Kidney epithelial cell (primary cell): ENCODE measurements around the gene FDX2. TPM values are rescaled to one million over a fixed set of nuclear protein-coding genes. Genes with fewer than 3 reads are reported as not detected.

Experiments used
- DNase-seq: peaks from one replicate; pipeline ENCODE4 v3.0.0-alpha.2; 2010; ENCODE audit warnings: low read depth
- H3K27me3 ChIP-seq: 2 replicates; pipeline ENCODE4 v1.6.0; 2011; ENCODE audit warnings: low read length; ENCODE audit not compliant: control insufficient read depth, insufficient read depth
- H3K36me3 ChIP-seq: 2 replicates; pipeline ENCODE4 v1.5.1; 2011; ENCODE audit warnings: low read length; ENCODE audit not compliant: control insufficient read depth, insufficient read depth
- H3K4me3 ChIP-seq: 2 replicates; pipeline ENCODE4 v1.5.1; 2011; ENCODE audit warnings: low read depth, mild to moderate bottlenecking, control low read depth, low read length
- CTCF ChIP-seq: IDR thresholded peaks from 2 replicates; pipeline ENCODE4 v1.5.1; 2011; ENCODE audit warnings: mild to moderate bottlenecking, moderate library complexity, low read length, control low read depth, inconsistent platforms; ENCODE audit not compliant: insufficient read depth, poor library complexity, severe bottlenecking
- total RNA-seq: library from RNA; depleted of rRNA; stranded (reverse); fragments of >200 nt; gene quantifications from 2 replicates; pipeline ENCODE4 v1.2.3, GENCODE V29; 2015

The FDX2 gene
- total RNA-seq, 1 donor from 2014 or later: 43.5 TPM

- H3K27me3 ChIP-seq: peaks cover 68% of the 10 kb centered on the region
- no peaks in the 10 kb centered on the region for H3K36me3 ChIP-seq
- H3K4me3 ChIP-seq: no peak overlapping the region
- no peak for TF ChIP-seq CTCF
- DNase-seq: no peak
These were observed 27.1 kb downstream of the FDX2 start for GRCh38 chr19:10288662-10289166.

GRCh38 chr19:10286803-10287737 lies 28.7 kb downstream of the FDX2 start, which contains the start of gene ICAM4:
ICAM4 (plus strand) TSS chr19:10286955; CDS start chr19:10287013, 58 bp downstream.
- H3K27me3 ChIP-seq: peaks cover 52% of the 10 kb centered on the region
- H3K4me3 ChIP-seq: no peak within 1 kb of the TSS
- no peak for DNase-seq

GRCh38 chr19:10285393-10285792 lies 30.4 kb downstream of the FDX2 start:
- TF ChIP-seq CTCF: no peak
- no peak overlapping the region for H3K4me3 ChIP-seq
- no peak for DNase-seq
- peaks cover 35% of the 10 kb centered on the region for H3K27me3 ChIP-seq
- no peaks in the 10 kb centered on the region for H3K36me3 ChIP-seq

More at GRCh38 chr19:10286803-10287737, 28.7 kb downstream of the FDX2 start, which contains the start of gene ICAM4:
- TF ChIP-seq CTCF: no peak
- no peaks in the 10 kb centered on the region for H3K36me3 ChIP-seq

- H3K4me3 ChIP-seq: no peak overlapping the region
- no peak for DNase-seq
- peaks cover 31% of the 10 kb centered on the region for H3K27me3 ChIP-seq
- H3K36me3 ChIP-seq: no peaks in the 10 kb centered on the region
- no peak for TF ChIP-seq CTCF
These were observed 30.9 kb downstream of the FDX2 start for GRCh38 chr19:10284960-10285278.

GRCh38 chr19:10284065-10284959 lies 31.5 kb downstream of the FDX2 start:
- no peak for DNase-seq
- H3K36me3 ChIP-seq: no peaks in the 10 kb centered on the region
- no peak overlapping the region for H3K4me3 ChIP-seq
- peaks cover 24% of the 10 kb centered on the region for H3K27me3 ChIP-seq
- TF ChIP-seq CTCF: no peak
